Peyer's patch (tissue), 4 donors: ENCODE data around the gene PGK2.

Experiments used
- POLR2A ChIP-seq, 2 donors: fragments of 450-650 bp; IDR thresholded peaks; one replicate each; pipeline ENCODE4 v1.5.1; 2017; ENCODE audit warnings: antibody characterized with exemption in 2 of 2, mild to moderate bottlenecking in 2 of 2, moderate library complexity in 2 of 2
- TF ChIP-seq, protein P1 (sequence below), 6 experiments: fragments of 450-650 bp in 4 of 6; fragments of 200-600 bp in 2 of 6; sonication (generic) in 1 of 6; IDR thresholded peaks; one replicate each; pipeline ENCODE4 v1.5.1; 2017 to 2019; ENCODE audit warnings: antibody characterized with exemption in 6 of 6, mild to moderate bottlenecking in 3 of 6, moderate library complexity in 1 of 6

DNA sequence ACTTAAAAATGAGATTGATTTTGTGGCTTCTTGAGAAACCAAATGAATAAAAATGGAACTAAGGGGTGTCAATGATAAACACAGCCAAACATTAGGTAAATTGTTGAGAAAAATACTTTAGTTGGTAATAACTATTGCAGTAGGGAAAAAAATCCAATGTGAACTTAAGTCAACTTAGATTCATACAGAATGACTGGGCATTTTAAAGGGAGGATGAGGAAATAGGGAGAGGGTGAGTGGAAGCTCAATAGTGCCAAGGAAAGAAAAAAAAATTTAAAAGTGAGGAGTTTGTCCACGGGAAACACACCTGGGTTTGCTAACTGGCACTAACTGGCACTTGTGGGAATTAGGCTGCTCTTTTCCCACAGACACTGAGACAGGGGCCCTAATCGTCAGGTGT lies 26.2 kb upstream of the PGK2 start:
- TF ChIP-seq, protein P1, sequence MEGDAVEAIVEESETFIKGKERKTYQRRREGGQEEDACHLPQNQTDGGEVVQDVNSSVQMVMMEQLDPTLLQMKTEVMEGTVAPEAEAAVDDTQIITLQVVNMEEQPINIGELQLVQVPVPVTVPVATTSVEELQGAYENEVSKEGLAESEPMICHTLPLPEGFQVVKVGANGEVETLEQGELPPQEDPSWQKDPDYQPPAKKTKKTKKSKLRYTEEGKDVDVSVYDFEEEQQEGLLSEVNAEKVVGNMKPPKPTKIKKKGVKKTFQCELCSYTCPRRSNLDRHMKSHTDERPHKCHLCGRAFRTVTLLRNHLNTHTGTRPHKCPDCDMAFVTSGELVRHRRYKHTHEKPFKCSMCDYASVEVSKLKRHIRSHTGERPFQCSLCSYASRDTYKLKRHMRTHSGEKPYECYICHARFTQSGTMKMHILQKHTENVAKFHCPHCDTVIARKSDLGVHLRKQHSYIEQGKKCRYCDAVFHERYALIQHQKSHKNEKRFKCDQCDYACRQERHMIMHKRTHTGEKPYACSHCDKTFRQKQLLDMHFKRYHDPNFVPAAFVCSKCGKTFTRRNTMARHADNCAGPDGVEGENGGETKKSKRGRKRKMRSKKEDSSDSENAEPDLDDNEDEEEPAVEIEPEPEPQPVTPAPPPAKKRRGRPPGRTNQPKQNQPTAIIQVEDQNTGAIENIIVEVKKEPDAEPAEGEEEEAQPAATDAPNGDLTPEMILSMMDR (IDR thresholded peaks at IDR 0.05), result no peak
- no peak for TF ChIP-seq POLR2A (IDR thresholded peaks at IDR 0.05)
